A673 (cell line): Measurements from ENCODE around the gene APOL2. TPM values are rescaled to one million over a fixed set of nuclear protein-coding genes. Genes with fewer than 3 reads are reported as not detected.

Source experiments
- BruUV-seq: library from RNA; stranded (reverse); fragments of 400-500 nt; replicated peaks from 2 replicates; lab custom pipeline; 2021; lab: Mats Ljungman, UMichigan
- CTCF ChIA-PET: fragments of 300-600 bp; sonication (Branson Sonifier 250); formaldehyde crosslinking; loops from one replicate; lab custom pipeline; 2022; ENCODE audit warnings: antibody characterized with exemption; lab: Charles Lee
- POLR2A ChIA-PET: fragments of 300-600 bp; sonication (Branson Sonifier 250); formaldehyde crosslinking; loops from one replicate; lab custom pipeline; 2022; ENCODE audit warnings: antibody characterized with exemption; ENCODE audit not compliant: low non-redundant PET; lab: Charles Lee
- DNase-seq: peaks from one replicate; pipeline ENCODE4 v3.0.0-alpha.2; 2015; ENCODE audit warnings: low spot score
- H3K27ac ChIP-seq: fragments of 200-600 bp; sonication (generic); 2 replicates; pipeline ENCODE4 v1.5.1; 2016; ENCODE audit warnings: mixed run types, low read depth, mild to moderate bottlenecking, mixed read lengths, antibody characterized with exemption, low read length; ENCODE audit not compliant: poor library complexity, severe bottlenecking
- H3K27me3 ChIP-seq: fragments of 200-600 bp; sonication (generic); replicated peaks from 2 replicates; pipeline ENCODE4 v1.6.1; 2017; ENCODE audit warnings: mixed run types, low read depth, mild to moderate bottlenecking, mixed read lengths, antibody characterized with exemption, low read length; ENCODE audit not compliant: insufficient read depth, poor library complexity
- H3K36me3 ChIP-seq: fragments of 200-600 bp; sonication (generic); 2 replicates; pipeline ENCODE4 v1.6.1; 2016; ENCODE audit warnings: mixed run types, mild to moderate bottlenecking, mixed read lengths, antibody characterized with exemption, low read length; ENCODE audit not compliant: insufficient read depth, poor library complexity, severe bottlenecking
- H3K4me1 ChIP-seq: fragments of 200-600 bp; sonication (generic); 2 replicates; pipeline ENCODE4 v1.6.1; 2017; ENCODE audit warnings: mixed run types, mild to moderate bottlenecking, mixed read lengths, antibody characterized with exemption, low read length; ENCODE audit not compliant: insufficient read depth, poor library complexity, severe bottlenecking
- H3K4me3 ChIP-seq: fragments of 200-600 bp; sonication (generic); 2 replicates; pipeline ENCODE4 v1.5.1; 2016; ENCODE audit warnings: low read depth, mixed run types, mild to moderate bottlenecking, mixed read lengths, low read length; ENCODE audit not compliant: poor library complexity, severe bottlenecking
- H3K9me3 ChIP-seq: fragments of 200-600 bp; sonication (generic); 2 replicates; pipeline ENCODE4 v1.6.1; 2016; ENCODE audit warnings: mixed run types, low read depth, mild to moderate bottlenecking, mixed read lengths, antibody characterized with exemption, low read length; ENCODE audit not compliant: poor library complexity, severe bottlenecking
- CTCF ChIP-seq: fragments of 300-800, 200-600 bp; sonication (generic); conservative IDR thresholded peaks from 2 replicates; pipeline ENCODE4 v1.5.1; 2017; ENCODE audit warnings: low read depth, mild to moderate bottlenecking, antibody characterized with exemption, low read length, moderate library complexity, mixed read lengths
- EZH2 ChIP-seq: fragments of 200-600 bp; sonication (generic); IDR thresholded peaks from 2 replicates; pipeline ENCODE4 v1.6.1; 2017; ENCODE audit warnings: borderline replicate concordance, low read depth, mild to moderate bottlenecking, mixed read lengths, antibody characterized with exemption, low read length; ENCODE audit not compliant: poor library complexity, severe bottlenecking
- intact Hi-C: fragments of 100-400 bp; cut with micrococcal nuclease; formaldehyde crosslinking; loops from one replicate; pipeline ENCODE4 v1.10.0; 2022; ENCODE audit not compliant: unreplicated experiment
- total RNA-seq: library from RNA; stranded (reverse); gene quantifications from 2 replicates; pipeline ENCODE4 v1.2.3, GENCODE V29; 2021

The APOL2 gene
- total RNA-seq, 1 experiment from 2014 or later = 45.1 TPM

- TF ChIP-seq CTCF = no peak
- no peak overlapping the region for H3K4me3 ChIP-seq
- no peak for DNase-seq
- intact Hi-C loops = no loop called here
- peaks cover 31% of the 10 kb centered on the region for H3K4me1 ChIP-seq
- BruUV-seq = no TSS peak
- no peaks in the 10 kb centered on the region for H3K36me3 ChIP-seq
- CTCF ChIA-PET = no interaction called here
- no peaks in the 10 kb centered on the region for H3K9me3 ChIP-seq
- POLR2A ChIA-PET = no interaction called here
- no peak overlapping the region for H3K27ac ChIP-seq
- no peaks in the 10 kb centered on the region for H3K27me3 ChIP-seq
Observed at GRCh38 chr22:36193577-36193976, 45.8 kb downstream of the APOL2 start.

- Histone ChIP-seq H3K9me3 (no peaks in the 10 kb centered on the region), H3K4me1 (peaks cover 29% of the 10 kb centered on the region), H3K36me3 (no peaks in the 10 kb centered on the region), H3K27ac (no peak overlapping the region), H3K27me3 (no peaks in the 10 kb centered on the region), H3K4me3 (no peak overlapping the region)
- no peak for TF ChIP-seq EZH2
- TF ChIP-seq CTCF = no peak
- ChIA-PET POLR2A (no interaction called here), CTCF (no interaction called here)
- no TSS peak for BruUV-seq
- intact Hi-C loops = no loop called here
- DNase-seq = no peak
Observed at GRCh38 chr22:36193171-36193570, 46.2 kb downstream of the APOL2 start.

- no peaks in the 10 kb centered on the region for H3K27me3 ChIP-seq
- H3K9me3 ChIP-seq = no peaks in the 10 kb centered on the region
- CTCF ChIA-PET = no interaction called here
- no peak overlapping the region for H3K4me3 ChIP-seq
- H3K27ac ChIP-seq = no peak overlapping the region
- TF ChIP-seq CTCF (no peak), EZH2 (no peak)
- H3K36me3 ChIP-seq = no peaks in the 10 kb centered on the region
- no TSS peak for BruUV-seq
- intact Hi-C loops = no loop called here
- POLR2A ChIA-PET = no interaction called here
- peaks cover 22% of the 10 kb centered on the region for H3K4me1 ChIP-seq
- no peak for DNase-seq
Observed at GRCh38 chr22:36192542-36192941, 46.8 kb downstream of the APOL2 start.
